HG02571 (cell line): Measurements from ENCODE around the gene ANAPC2.

Source experiments
- ATAC-seq: cut with Tn5 transposase; IDR thresholded peaks from one replicate; pipeline ENCODE4 v1.9.1; 2021; ENCODE audit warnings: mild to moderate bottlenecking, moderate library complexity; ENCODE audit not compliant: unreplicated experiment

Gene ANAPC2

GRCh38 chr9:137227853-137228505 lies 39.6 kb upstream of the ANAPC2 start:
- ATAC-seq: no peak

GRCh38 chr9:137227054-137227852 lies 38.9 kb upstream of the ANAPC2 start, which contains the start of gene RNF224:
RNF224 (plus strand) TSS chr9:137227502; CDS start chr9:137228336, 834 bp downstream.
- no peak for ATAC-seq

- no peak for ATAC-seq
Measured at GRCh38 chr9:137226338-137227053, 38.1 kb upstream of the ANAPC2 start.

GRCh38 chr9:137225699-137226331 lies 37.5 kb upstream of the ANAPC2 start:
- ATAC-seq: no peak

- no peak for ATAC-seq
Measured at GRCh38 chr9:137224830-137225694, 36.7 kb upstream of the ANAPC2 start, which contains the start of gene CYSRT1. CYSRT1 (plus strand) TSS chr9:137225174; CDS start chr9:137225622, 448 bp downstream.

GRCh38 chr9:137223078-137223970 lies 35.0 kb upstream of the ANAPC2 start:
- peak; percentile 60 for ATAC-seq

GRCh38 chr9:137222190-137223077 lies 34.1 kb upstream of the ANAPC2 start, which contains the start of gene RNF208:
RNF208 (minus strand) TSS chr9:137222240; CDS start chr9:137221212, 1,028 bp downstream.
- ATAC-seq: peak; percentile 1

- ATAC-seq: no peak
Measured at GRCh38 chr9:137221506-137222111, 33.2 kb upstream of the ANAPC2 start.

GRCh38 chr9:137221095-137221505 lies 32.7 kb upstream of the ANAPC2 start:
- no peak for ATAC-seq

- no peak for ATAC-seq
Measured at GRCh38 chr9:137220317-137221094, 32.1 kb upstream of the ANAPC2 start.

- ATAC-seq: no peak
Measured at GRCh38 chr9:137219757-137220316, 31.5 kb upstream of the ANAPC2 start.

GRCh38 chr9:137218754-137219271 lies 30.5 kb upstream of the ANAPC2 start:
- no peak for ATAC-seq

- no peak for ATAC-seq
Measured at GRCh38 chr9:137218212-137218753, 29.9 kb upstream of the ANAPC2 start.

GRCh38 chr9:137217276-137218211 lies 29.2 kb upstream of the ANAPC2 start:
- ATAC-seq: no peak
